OCI-LY3 (cell line): ENCODE results near the gene SWI5.

Experiments used
- CTCF ChIP-seq: fragments of 200-600, 300-600 bp; sonication (generic); IDR thresholded peaks from 2 replicates; pipeline ENCODE4 v1.5.1; 2014; ENCODE audit warnings: antibody characterized with exemption, low read length, low read depth
- EZH2phosphoT487 ChIP-seq: fragments of 200-600 bp; shearing (Covaris generic); IDR thresholded peaks from 2 replicates; pipeline ENCODE4 v1.6.1; 2018; ENCODE audit warnings: antibody characterized with exemption, mixed run types, low read depth

- TF ChIP-seq CTCF, result no peak
- no peak for TF ChIP-seq EZH2phosphoT487
These were observed 646 bp downstream of the SWI5 start for GRCh38 chr9:128276574-128277270.
